Effector memory CD4-positive, alpha-beta T cell (primary cell): ENCODE measurements around the gene BACH1.
A peak's percentile ranks its signal among the peaks of the same experiment; 100 is the strongest.

Source experiments
- DNase-seq, 3 donors: peaks; one replicate each; pipeline ENCODE4 v3.0.0-alpha.2; 2020
- H3K27ac ChIP-seq: 2 replicates; pipeline ENCODE4 v1.7.0; 2013; ENCODE audit warnings: mild to moderate bottlenecking, low read length, moderate library complexity; ENCODE audit not compliant: insufficient read depth, poor library complexity, severe bottlenecking
- H3K27me3 ChIP-seq: replicated peaks from 2 replicates; pipeline ENCODE4 v1.7.0; 2013; ENCODE audit warnings: mild to moderate bottlenecking, low read length; ENCODE audit not compliant: insufficient read depth, control insufficient read depth, poor library complexity, severe bottlenecking
- H3K36me3 ChIP-seq: 2 replicates; pipeline ENCODE4 v1.7.0; 2013; ENCODE audit warnings: mild to moderate bottlenecking, low read length, moderate library complexity; ENCODE audit not compliant: control insufficient read depth, insufficient read depth
- H3K4me1 ChIP-seq: 2 replicates; pipeline ENCODE4 v1.7.0; 2013; ENCODE audit warnings: low read length, mild to moderate bottlenecking; ENCODE audit not compliant: control insufficient read depth, insufficient read depth, poor library complexity, severe bottlenecking
- H3K4me3 ChIP-seq: 2 replicates; pipeline ENCODE4 v1.7.0; 2013; ENCODE audit warnings: low read length, low read depth, mild to moderate bottlenecking; ENCODE audit not compliant: insufficient read depth, poor library complexity, severe bottlenecking
- H3K9me3 ChIP-seq: 2 replicates; pipeline ENCODE4 v1.7.0; 2013; ENCODE audit warnings: mild to moderate bottlenecking, low read length, moderate library complexity; ENCODE audit not compliant: control insufficient read depth

The BACH1 gene

GRCh38 chr21:29289317-29289716, 9.4 kb upstream of the BACH1 start:
- Histone ChIP-seq H3K27ac (no peak overlapping the region), H3K4me3 (no peak overlapping the region), H3K36me3 (no peaks in the 10 kb centered on the region), H3K27me3 (no peaks in the 10 kb centered on the region), H3K9me3 (no peaks in the 10 kb centered on the region), H3K4me1 (no peaks in the 10 kb centered on the region)
- DNase-seq = no peak

- Histone ChIP-seq H3K4me1 (no peaks in the 10 kb centered on the region), H3K27me3 (no peaks in the 10 kb centered on the region), H3K4me3 (no peak overlapping the region), H3K27ac (no peak overlapping the region), H3K9me3 (no peaks in the 10 kb centered on the region), H3K36me3 (no peaks in the 10 kb centered on the region)
- no peak for DNase-seq
Measured at GRCh38 chr21:29290240-29290639, 8.5 kb upstream of the BACH1 start.

- no peak overlapping the region for H3K27ac ChIP-seq
- H3K4me3 ChIP-seq = no peak overlapping the region
- H3K9me3 ChIP-seq = no peaks in the 10 kb centered on the region
- H3K4me1 ChIP-seq = peaks cover 6% of the 10 kb centered on the region
- H3K36me3 ChIP-seq = no peaks in the 10 kb centered on the region
- no peak for DNase-seq
- H3K27me3 ChIP-seq = no peaks in the 10 kb centered on the region
Measured at GRCh38 chr21:29293495-29293894, 5.2 kb upstream of the BACH1 start.

GRCh38 chr21:29295066-29295650, 3.6 kb upstream of the BACH1 start:
- Histone ChIP-seq H3K36me3 (no peaks in the 10 kb centered on the region), H3K9me3 (no peaks in the 10 kb centered on the region), H3K4me1 (peaks cover 11% of the 10 kb centered on the region), H3K4me3 (peak overlapping the region; percentile 6), H3K27me3 (no peaks in the 10 kb centered on the region), H3K27ac (peak overlapping the region; percentile 51)
- peak; percentile 29 to 46 (median 37) for DNase-seq

- Histone ChIP-seq H3K4me3 (no peak overlapping the region), H3K4me1 (peaks cover 19% of the 10 kb centered on the region), H3K27me3 (no peaks in the 10 kb centered on the region), H3K36me3 (no peaks in the 10 kb centered on the region), H3K9me3 (no peaks in the 10 kb centered on the region), H3K27ac (no peak overlapping the region)
- no peak for DNase-seq
Measured at GRCh38 chr21:29296446-29296845, 2.3 kb upstream of the BACH1 start.

GRCh38 chr21:29297483-29298347, 1.0 kb upstream of the BACH1 start:
- Histone ChIP-seq H3K27me3 (no peaks in the 10 kb centered on the region), H3K9me3 (no peaks in the 10 kb centered on the region), H3K4me3 (peak overlapping the region; percentile 54), H3K36me3 (no peaks in the 10 kb centered on the region), H3K27ac (peak overlapping the region; percentile 75), H3K4me1 (peaks cover 19% of the 10 kb centered on the region)
- DNase-seq = no peak

GRCh38 chr21:29299046-29299915, 559 bp downstream of the BACH1 start:
- peak; percentile 54 to 64 (median 60) for DNase-seq
- H3K27ac ChIP-seq = peak overlapping the region; percentile 75
- H3K27me3 ChIP-seq = no peaks in the 10 kb centered on the region
- no peaks in the 10 kb centered on the region for H3K36me3 ChIP-seq
- no peaks in the 10 kb centered on the region for H3K9me3 ChIP-seq
- H3K4me3 ChIP-seq = peak overlapping the region; percentile 54
- H3K4me1 ChIP-seq = peaks cover 19% of the 10 kb centered on the region

GRCh38 chr21:29299916-29300806, 1.4 kb downstream of the BACH1 start:
- Histone ChIP-seq H3K27me3 (no peaks in the 10 kb centered on the region), H3K27ac (peak overlapping the region; percentile 75), H3K4me3 (peak overlapping the region; percentile 51), H3K4me1 (peaks cover 19% of the 10 kb centered on the region), H3K9me3 (no peaks in the 10 kb centered on the region), H3K36me3 (no peaks in the 10 kb centered on the region)
- DNase-seq = peak; percentile 25 to 38 (median 28)

GRCh38 chr21:29300807-29301138, 2.1 kb downstream of the BACH1 start:
- Histone ChIP-seq H3K4me3 (no peak overlapping the region), H3K27ac (no peak overlapping the region), H3K36me3 (no peaks in the 10 kb centered on the region), H3K9me3 (no peaks in the 10 kb centered on the region), H3K27me3 (no peaks in the 10 kb centered on the region), H3K4me1 (peaks cover 19% of the 10 kb centered on the region)
- no peak for DNase-seq
